Adrenal gland (tissue), 12 donors: ENCODE results near the gene RESF1. TPM values are rescaled to one million over a fixed set of nuclear protein-coding genes. Genes with fewer than 3 reads are reported as not detected.

Experiments used
- DNase-seq, 7 donors: peaks; one replicate each; pipeline ENCODE4 v3.0.0-alpha.2; 2019 to 2020
- H3K27ac ChIP-seq, 5 donors: fragments of 200-600 bp; sonication (generic) in 4 of 5; 1 replicate in 3 of 5; 2 replicates in 2 of 5; pipeline versions ENCODE4 v1.5.1 to v1.8.0; 2016 to 2020; ENCODE audit warnings: mild to moderate bottlenecking in 1 of 5
- H3K27me3 ChIP-seq: fragments of 200-600 bp; 2 replicates; pipeline ENCODE4 v1.8.0; 2021
- H3K36me3 ChIP-seq, 2 donors: fragments of 200-600 bp; replicated peaks in 1 of 2; 1 replicate in 1 of 2; 2 replicates in 1 of 2; pipeline versions ENCODE4 v1.5.1 to v1.8.0; 2018 to 2022
- H3K4me1 ChIP-seq, 2 donors: fragments of 200-600 bp; replicated peaks in 1 of 2; 1 replicate in 1 of 2; 2 replicates in 1 of 2; pipeline versions ENCODE4 v1.5.1 to v1.8.0; 2018 to 2021
- H3K4me3 ChIP-seq, 4 donors: fragments of 200-600 bp; sonication (generic) in 3 of 4; one replicate each; pipeline ENCODE4 v1.5.1; 2016 to 2018
- H3K9me3 ChIP-seq, 3 donors: fragments of 200-600 bp; sonication (generic) in 1 of 3; replicated peaks in 1 of 3; 1 replicate in 2 of 3; 2 replicates in 1 of 3; pipeline versions ENCODE4 v1.5.1 to v1.8.0; 2016 to 2021
- CTCF ChIP-seq, 6 experiments: fragments of 450-650 bp in 4 of 6; fragments of 200-600 bp in 2 of 6; sonication (generic) in 1 of 6; IDR thresholded peaks; 1 replicate in 5 of 6; 2 replicates in 1 of 6; pipeline versions ENCODE4 v1.5.1 to v1.8.0; 2016 to 2021; ENCODE audit warnings: antibody characterized with exemption in 6 of 6, mild to moderate bottlenecking in 2 of 6, moderate library complexity in 1 of 6
- POLR2A ChIP-seq, 2 donors: fragments of 450-650 bp; IDR thresholded peaks; one replicate each; pipeline ENCODE4 v1.6.1; 2017; ENCODE audit warnings: antibody characterized with exemption in 2 of 2, mild to moderate bottlenecking in 2 of 2, moderate library complexity in 1 of 2
- WGBS, 4 donors: extraction: QIAGEN DNeasy Blood & Tissue Kit in 2 of 4; methylation state at CpG; one replicate each; pipeline versions ENCODE4 v1.1.5 to v1.1.7; 2013 to 2017; 5-methylcytosine and 5-hydroxymethylcytosine counted together
- intact Hi-C, 2 donors: fragments of 100-400 bp; cut with DNase I; formaldehyde crosslinking; loops; one replicate each; pipeline versions ENCODE4 v1.14.1 to v1.15.0; 2022 to 2023
- polyA plus RNA-seq, 3 donors: library from polyadenylated mRNA; stranded (reverse); fragments of 200-250 nt in 2 of 3; fragments of 350-450 nt in 1 of 3; fragmentation: Illumina TruSeq in 1 of 3; extraction: RNeasy Lipid Tissue Mini Kit (QIAGEN cat#74804) in 1 of 3; gene quantifications; one replicate each; pipeline ENCODE4 v1.2.3, GENCODE V29; 2013 to 2014
- total RNA-seq, 9 donors: library from RNA; depleted of rRNA in 4 of 9; stranded (reverse); fragments of >200 nt in 4 of 9; fragments of 120-200 nt in 1 of 9; fragmentation: NEBNext Ultra II Directional in 1 of 9; extraction: Animal tissue kit (Norgen Biotek cat#: 25700) in 1 of 9; gene quantifications; one replicate each; pipeline versions ENCODE4 v1.1.0 to v1.2.4, GENCODE V29; 2013 to 2023
- donor health status: healthy with polysubstance abuse.
- donor health status: Bipolar disorder and iron deficiency.
- donor health status: DM: yes; HTN: yes; CAD: no.
- donor health status: DM: no; HTN: no; CAD: no.
- donor health status: DM: no; HTN: no; CAD: no.
- donor health status: DM: yes; HTN: yes; CAD: no.

Gene RESF1
- total and polyA plus RNA-seq, 12 donors = 8.2 to 83.0 (median 31.8) TPM

- Histone ChIP-seq H3K36me3 (no peaks in the 10 kb centered on the region), H3K27ac (no peak overlapping the region), H3K4me3 (no peak overlapping the region), H3K27me3 (no peaks in the 10 kb centered on the region), H3K4me1 (no peaks in the 10 kb centered on the region), H3K9me3 (peaks cover 0 to 11% (median 0%) of the 10 kb centered on the region in 3 donors)
- intact Hi-C loops = no loop called here
- TF ChIP-seq POLR2A (IDR thresholded peaks at IDR 0.05) (no peak), CTCF (IDR thresholded peaks at IDR 0.05) (no peak)
- 74 to 87% (median 82%) methylated on average over 1 of the region's 1 CpG for WGBS, 4 donors
- no peak for DNase-seq
These were observed 36.7 kb upstream of the RESF1 start for GRCh38 chr12:31922341-31923062.

GRCh38 chr12:31923063-31923412 is 36.2 kb upstream of the RESF1 start:
- DNase-seq = no peak
- Histone ChIP-seq H3K9me3 (peaks cover 0 to 11% (median 0%) of the 10 kb centered on the region in 3 donors), H3K27me3 (no peaks in the 10 kb centered on the region), H3K36me3 (no peaks in the 10 kb centered on the region), H3K4me1 (no peaks in the 10 kb centered on the region), H3K4me3 (no peak overlapping the region), H3K27ac (no peak overlapping the region)
- intact Hi-C loops = no loop called here
- TF ChIP-seq CTCF (IDR thresholded peaks at IDR 0.05) (no peak), POLR2A (IDR thresholded peaks at IDR 0.05) (no peak)
- WGBS, 4 donors = 74 to 97% (median 89%) methylated on average over 2 of the region's 2 CpGs

- no peak for TF ChIP-seq POLR2A (IDR thresholded peaks at IDR 0.05)
- no peak for TF ChIP-seq CTCF (IDR thresholded peaks at IDR 0.05)
- H3K27ac ChIP-seq = no peak overlapping the region
- no peak overlapping the region for H3K4me3 ChIP-seq
- H3K4me1 ChIP-seq = no peaks in the 10 kb centered on the region
- WGBS, 4 donors = 71 to 79% (median 77%) methylated on average over 8 of the region's 8 CpGs
- intact Hi-C loops = no loop called here
- no peaks in the 10 kb centered on the region for H3K9me3 ChIP-seq
- no peaks in the 10 kb centered on the region for H3K27me3 ChIP-seq
- no peak for DNase-seq
- H3K36me3 ChIP-seq = no peaks in the 10 kb centered on the region
These were observed 30.8 kb upstream of the RESF1 start for GRCh38 chr12:31928246-31929026.

GRCh38 chr12:31929027-31929526 is 30.1 kb upstream of the RESF1 start:
- no peak for DNase-seq
- no peak for TF ChIP-seq CTCF (IDR thresholded peaks at IDR 0.05)
- no peak overlapping the region for H3K27ac ChIP-seq
- H3K4me1 ChIP-seq = no peaks in the 10 kb centered on the region
- no peaks in the 10 kb centered on the region for H3K36me3 ChIP-seq
- H3K4me3 ChIP-seq = no peak overlapping the region
- H3K27me3 ChIP-seq = no peaks in the 10 kb centered on the region
- intact Hi-C loops = no loop called here
- no peaks in the 10 kb centered on the region for H3K9me3 ChIP-seq
- WGBS, 4 donors = 91 to 97% (median 93%) methylated on average over 5 of the region's 5 CpGs
